GM12891 (cell line): ENCODE results near the gene IGDCC3.

Experiments used
- DNase-seq: peaks from one replicate; pipeline ENCODE4 v3.0.0; 2011; ENCODE audit warnings: low spot score; ENCODE audit not compliant: insufficient read length
- FAIRE-seq: peaks from 2 replicates; lab custom pipeline; 2011; peaks lifted over from hg19 to GRCh38; lab: Jason Lieb, UNC
- PAX5 ChIP-seq: IDR thresholded peaks from 2 replicates; pipeline ENCODE4 v1.6.1; 2011; ENCODE audit warnings: low read length, moderate library complexity, mild to moderate bottlenecking; ENCODE audit not compliant: insufficient read depth, severe bottlenecking
- POLR2A ChIP-seq: IDR thresholded peaks from 2 replicates; pipeline ENCODE4 v1.6.1; 2011; ENCODE audit warnings: low read depth, low read length, control low read depth
- POLR2AphosphoS5 ChIP-seq: IDR thresholded peaks from 2 replicates; pipeline ENCODE4 v1.6.1; 2011; ENCODE audit warnings: low read depth, low read length, control low read depth
- POU2F2 ChIP-seq: IDR thresholded peaks from 2 replicates; pipeline ENCODE4 v1.6.1; 2011; ENCODE audit warnings: low read depth, mild to moderate bottlenecking, control low read depth, low read length, moderate library complexity
- SPI1 ChIP-seq: IDR thresholded peaks from 2 replicates; pipeline ENCODE4 v1.6.1; 2011; ENCODE audit warnings: low read depth, low read length, control low read depth
- TAF1 ChIP-seq: IDR thresholded peaks from 2 replicates; pipeline ENCODE4 v1.6.1; 2011; ENCODE audit warnings: low read depth, low read length, control low read depth

Gene IGDCC3

GRCh38 chr15:65300924-65301441, 76.8 kb downstream of the IGDCC3 start:
- TF ChIP-seq POLR2A: no peak
- TF ChIP-seq TAF1: no peak
- no peak for TF ChIP-seq POU2F2
- no peak for TF ChIP-seq POLR2AphosphoS5
- TF ChIP-seq SPI1: no peak
- TF ChIP-seq PAX5: no peak
- FAIRE-seq (no peak), DNase-seq (no peak)

GRCh38 chr15:65298731-65299130, 79.1 kb downstream of the IGDCC3 start:
- DNase-seq: no peak
- FAIRE-seq: no peak
- TF ChIP-seq TAF1: no peak
- TF ChIP-seq POLR2AphosphoS5: no peak
- TF ChIP-seq POLR2A: no peak
- TF ChIP-seq PAX5: no peak
- no peak for TF ChIP-seq POU2F2

GRCh38 chr15:65292938-65293518, 84.8 kb downstream of the IGDCC3 start:
- TF ChIP-seq PAX5: no peak
- TF ChIP-seq POU2F2: no peak
- TF ChIP-seq POLR2A: no peak
- no peak for TF ChIP-seq POLR2AphosphoS5
- no peak for TF ChIP-seq TAF1
- peak; percentile 48; the same call in 1 of the 2 replicates for TF ChIP-seq SPI1
- DNase-seq (no peak), FAIRE-seq (peak; percentile 52)

GRCh38 chr15:65290228-65290627, 87.6 kb downstream of the IGDCC3 start:
- FAIRE-seq (no peak), DNase-seq (no peak)

GRCh38 chr15:65289261-65289854, 88.4 kb downstream of the IGDCC3 start:
- no peak for FAIRE-seq
- no peak for TF ChIP-seq SPI1
- no peak for TF ChIP-seq POLR2AphosphoS5
- no peak for TF ChIP-seq TAF1
- TF ChIP-seq PAX5: no peak
- TF ChIP-seq POLR2A: no peak
- no peak for TF ChIP-seq POU2F2
- no peak for DNase-seq

More at GRCh38 chr15:65290228-65290627, 87.6 kb downstream of the IGDCC3 start:
- TF ChIP-seq SPI1 (no peak), POLR2A (no peak), POLR2AphosphoS5 (no peak), PAX5 (no peak), POU2F2 (no peak), TAF1 (no peak)

- TF ChIP-seq PAX5: no peak
- peak; percentile 7; the same call in 1 of the 2 replicates for TF ChIP-seq POU2F2
- no peak for TF ChIP-seq SPI1
- DNase-seq: no peak
- no peak for FAIRE-seq
Observed at GRCh38 chr15:65287520-65287855, 90.3 kb downstream of the IGDCC3 start.

- FAIRE-seq (peak; percentile 97), DNase-seq (peak; percentile 85)
- TF ChIP-seq POLR2AphosphoS5: no peak; the same call in 1 of the 2 replicates
- TF ChIP-seq POLR2A: 0 out of 2 replicates have a peak, but pooled peaks have one; percentile 43
- TF ChIP-seq TAF1: no peak
- TF ChIP-seq PAX5: no peak
Observed at GRCh38 chr15:65286704-65287519, 90.9 kb downstream of the IGDCC3 start, which contains the start of gene PARP16. TSS of gene PARP16 (minus strand) at chr15:65286883. CDS start at chr15:65286426, 457 bp downstream.

GRCh38 chr15:65286069-65286703, 91.6 kb downstream of the IGDCC3 start:
- FAIRE-seq: peak; percentile 69
- DNase-seq: peak; percentile 39
- no peak for TF ChIP-seq TAF1
- TF ChIP-seq POLR2AphosphoS5: no peak
- no peak for TF ChIP-seq SPI1
- TF ChIP-seq PAX5: no peak
- no peak for TF ChIP-seq POLR2A
- no peak for TF ChIP-seq POU2F2
